ENCODE data around the gene NEBL.
A peak's percentile ranks its signal among the peaks of the same experiment; 100 is the strongest.

NEBL gene

DNA sequence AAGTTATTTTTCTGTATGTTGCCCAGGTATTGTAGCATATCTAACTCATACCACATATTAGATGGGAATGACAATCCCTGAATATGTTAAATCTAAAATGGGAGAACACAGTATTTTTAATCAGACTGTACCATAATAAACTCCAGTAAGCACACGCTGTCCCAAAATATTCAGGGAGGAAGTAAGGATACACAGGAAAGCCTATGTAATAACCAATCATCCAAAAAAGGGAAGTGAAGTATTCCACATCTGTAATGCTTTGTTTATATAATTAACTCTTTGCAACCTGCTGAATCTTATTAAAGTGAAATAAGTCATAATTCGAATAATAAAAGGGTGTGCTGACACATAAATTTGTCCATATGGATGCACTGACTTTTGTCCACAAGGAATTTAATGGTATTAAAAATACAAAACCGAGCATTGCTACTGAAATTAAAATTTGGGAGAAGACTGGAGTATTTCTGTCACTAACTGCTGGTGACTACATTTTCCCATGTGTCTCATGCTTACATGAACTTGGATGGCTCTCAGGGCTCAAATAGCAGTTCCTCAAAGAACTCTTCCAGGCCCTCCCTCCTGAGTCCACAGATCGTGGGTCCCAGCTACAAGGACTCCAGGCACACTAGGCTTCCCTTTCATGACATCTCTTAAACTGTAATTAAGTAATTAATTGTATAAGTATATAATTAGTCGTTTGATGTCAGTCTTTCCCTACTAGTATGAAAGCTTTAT lies 120.6 kb downstream of the NEBL start:
- peak; percentile 53 for DNase-seq

- DNase-seq = no peak
Measured at GRCh38 chr10:20771051-20771450, 126.1 kb downstream of the NEBL start.

DNA sequence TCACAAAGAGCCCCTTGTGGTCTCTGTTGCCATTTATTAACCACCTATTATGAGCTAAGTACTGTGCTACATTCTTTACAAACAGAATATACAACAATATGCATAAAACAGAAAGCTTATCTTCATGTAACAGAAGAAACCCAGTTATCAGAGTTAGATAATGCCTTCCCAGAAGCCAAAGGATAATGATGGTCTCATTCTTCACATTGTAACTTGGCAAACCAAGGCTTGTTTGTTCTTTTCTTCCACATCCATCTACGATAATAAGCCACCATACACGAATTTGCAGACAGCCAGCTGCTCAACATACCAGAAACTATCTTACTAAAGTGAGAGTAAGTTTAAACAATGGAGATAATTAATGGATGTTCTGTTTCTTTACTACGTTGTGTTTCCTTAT lies 127.6 kb downstream of the NEBL start:
- no peak for DNase-seq

DNA sequence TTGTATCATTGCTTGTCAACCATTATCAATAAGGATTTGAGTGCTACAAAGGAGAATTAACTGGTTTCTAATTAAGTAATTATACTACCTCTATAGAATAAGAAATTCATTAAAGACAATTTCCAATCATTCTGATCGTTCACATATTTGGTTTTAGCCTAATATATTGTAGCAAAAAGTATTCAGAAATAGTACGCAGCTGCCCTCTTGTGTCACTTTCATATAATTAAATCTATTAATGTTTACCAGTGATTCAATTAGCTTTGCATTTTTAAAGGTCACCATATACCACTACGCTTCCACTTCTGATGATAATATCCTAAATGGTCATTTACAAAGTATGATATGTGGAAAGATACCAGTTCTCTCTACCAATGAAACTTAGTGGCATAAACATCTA lies 128.3 kb downstream of the NEBL start:
- peak; percentile 0 for DNase-seq

GRCh38 chr10:20767028-20767427 lies 130.1 kb downstream of the NEBL start:
- no peak for DNase-seq

GRCh38 chr10:20765066-20765465 lies 132.0 kb downstream of the NEBL start:
- DNase-seq = no peak

GRCh38 chr10:20760460-20760859 lies 136.7 kb downstream of the NEBL start:
- no peak for DNase-seq

DNA sequence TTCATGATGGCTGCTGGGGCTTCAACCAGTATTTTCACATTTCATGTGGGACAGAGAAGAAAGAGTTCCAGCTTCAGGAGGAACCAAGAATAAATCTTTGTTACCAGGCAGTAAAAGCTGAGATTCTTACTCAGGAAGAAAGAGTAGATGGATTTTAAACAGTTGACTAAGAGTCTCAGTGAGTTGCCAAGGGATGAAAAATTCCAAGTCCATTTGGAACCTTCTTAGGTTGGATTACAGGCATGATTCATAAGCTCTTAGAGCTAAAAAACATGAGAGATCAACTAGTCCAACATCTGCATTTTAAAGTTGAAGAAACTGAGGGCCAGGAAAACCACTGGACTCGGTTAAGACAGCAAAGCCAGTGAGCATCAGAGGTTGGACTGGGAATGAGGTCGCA lies 148.6 kb downstream of the NEBL start:
- DNase-seq = no peak

DNA sequence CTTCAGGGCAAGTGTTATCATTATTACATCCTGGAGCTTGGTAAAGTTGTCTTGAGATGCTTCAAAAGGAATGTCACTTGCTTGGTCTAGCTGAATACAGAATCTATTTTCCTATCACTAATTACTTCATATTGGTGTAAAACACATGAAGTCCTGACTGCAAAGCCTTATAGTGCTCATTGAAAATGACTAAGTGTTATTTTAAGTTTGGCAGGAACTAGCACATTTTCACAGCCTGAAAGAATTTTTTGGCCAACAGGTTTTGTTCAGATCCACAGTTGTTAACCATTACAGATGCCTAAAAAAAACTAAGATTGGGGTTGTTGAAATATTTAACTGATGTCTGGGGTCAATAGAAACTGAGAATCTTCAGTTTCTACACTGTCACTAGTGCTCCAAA lies 149.3 kb downstream of the NEBL start:
- DNase-seq = no peak

DNA sequence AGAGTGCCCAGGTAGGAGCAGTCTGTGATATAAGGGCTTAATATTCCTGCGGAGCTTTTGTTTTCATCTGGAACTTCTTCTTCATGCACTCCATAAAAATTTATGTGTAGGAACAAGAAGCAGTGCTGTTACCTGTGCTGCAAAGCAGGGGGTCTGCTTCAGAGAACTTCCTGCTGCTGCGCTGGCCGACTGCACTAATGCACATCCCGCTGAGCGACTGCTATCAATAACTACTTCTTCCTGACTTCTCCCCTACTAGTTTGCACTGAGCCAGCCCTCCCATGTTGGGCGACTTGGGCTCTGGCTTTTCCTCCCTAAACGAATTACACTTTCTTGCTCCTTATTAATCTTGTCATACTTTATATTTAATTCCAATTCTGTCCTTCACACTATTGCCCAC lies 150.3 kb downstream of the NEBL start:
- DNase-seq = no peak

- no peak for DNase-seq
Measured at GRCh38 chr10:20745556-20746375, 151.3 kb downstream of the NEBL start.

GRCh38 chr10:20744821-20745220 lies 152.3 kb downstream of the NEBL start:
- DNase-seq = no peak

DNA sequence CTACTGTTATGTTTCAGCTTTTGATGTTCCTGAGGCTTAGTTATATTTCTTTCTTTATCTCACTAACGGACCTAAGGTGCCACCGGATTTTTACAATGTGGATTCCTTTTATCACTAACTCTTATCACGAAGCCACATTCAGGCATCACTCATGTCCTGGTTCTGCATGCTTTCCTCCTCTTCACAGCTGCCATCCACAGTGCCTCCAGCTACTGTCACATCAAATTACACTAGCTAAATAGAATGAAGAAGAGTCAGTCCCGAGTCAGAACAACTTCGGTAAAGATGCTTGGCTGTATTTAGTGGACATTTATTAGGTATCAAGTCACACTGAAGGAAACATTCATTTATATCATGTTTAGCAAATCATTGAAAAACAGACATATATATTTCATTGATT lies 153.2 kb downstream of the NEBL start:
- no peak for DNase-seq

DNA sequence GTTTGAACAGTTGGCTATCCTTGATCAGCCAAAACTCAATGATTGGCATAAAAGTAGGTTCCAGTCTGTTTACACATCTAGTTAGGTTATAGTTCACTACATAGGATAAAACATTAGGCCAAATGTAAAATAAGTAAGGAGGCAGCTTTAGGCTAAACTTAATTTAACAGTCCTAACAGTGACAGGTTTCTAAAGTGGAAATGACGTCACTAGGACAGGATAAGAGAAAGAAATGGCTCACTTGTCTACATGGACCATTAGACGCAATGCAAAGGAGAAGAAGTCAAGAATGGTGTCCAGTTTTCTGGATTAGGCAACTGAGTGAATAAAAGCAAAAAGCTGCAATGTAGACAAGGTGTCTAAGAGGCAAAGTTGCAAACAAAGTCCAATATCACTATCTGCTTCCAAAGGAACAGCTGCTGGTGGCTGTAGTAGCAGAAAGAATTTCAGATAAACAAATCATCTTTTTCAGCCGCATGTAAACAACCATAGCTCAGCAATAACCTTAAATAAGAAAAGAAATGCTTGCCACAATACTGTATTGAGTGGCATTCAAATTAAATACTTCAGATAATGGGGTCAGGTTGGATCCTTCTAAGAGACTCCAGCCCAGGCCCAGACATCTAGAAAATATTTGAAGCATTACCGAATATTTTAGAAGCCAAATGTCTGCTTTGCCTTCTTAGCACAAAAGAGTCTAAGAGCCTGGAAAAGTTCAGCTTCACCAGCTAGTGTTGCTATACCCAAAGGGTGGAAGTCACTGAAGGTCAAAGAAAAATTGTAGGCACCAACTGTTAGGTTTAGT lies 154.2 kb downstream of the NEBL start:
- no peak for DNase-seq

- DNase-seq = no peak
Measured at GRCh38 chr10:20740120-20740519, 157.0 kb downstream of the NEBL start.

- no peak for DNase-seq
Measured at GRCh38 chr10:20737107-20737506, 160.0 kb downstream of the NEBL start.
